SK-N-SH (cell line): ENCODE data around the gene GRIN2C. TPM values are rescaled to one million over a fixed set of nuclear protein-coding genes. Genes with fewer than 3 reads are reported as not detected.

Experiments
- CTCF ChIA-PET: fragments of 300-600, 350-600 bp; formaldehyde crosslinking; extraction: SDS; loops from one replicate; lab custom pipeline; 2021; lab: Yijun Ruan, JAX
- POLR2A ChIA-PET: fragments of 350-600 bp; sonication (Branson Sonifier 250); formaldehyde crosslinking; extraction: SDS; loops from one replicate; lab custom pipeline; 2020; ENCODE audit warnings: antibody characterized with exemption, inconsistent platforms; lab: Yijun Ruan, JAX
- DNase-seq: peaks from one replicate; pipeline ENCODE4 v3.0.0; 2012
- H2AFZ ChIP-seq: fragments of 200-600 bp; sonication (generic); 2 replicates; pipeline ENCODE4 v1.8.1; 2016; ENCODE audit warnings: antibody characterized with exemption, mild to moderate bottlenecking, low read depth
- H3F3A ChIP-seq: fragments of 200-600 bp; sonication (generic); replicated peaks from 2 replicates; pipeline ENCODE3; 2016; ENCODE audit warnings: antibody characterized with exemption, mild to moderate bottlenecking; ENCODE audit not compliant: insufficient read depth
- H3K27ac ChIP-seq, 2 experiments: fragments of 200-500 bp in 1 of 2; fragments of 200-600 bp in 1 of 2; sonication (Bioruptor generic) in 1 of 2; sonication (generic), shearing (Covaris generic) in 1 of 2; 2 replicates each; pipeline versions ENCODE4 v1.5.1 to v1.6.1; 2014 to 2016; ENCODE audit warnings: low read depth in 2 of 2, inconsistent platforms in 1 of 2, low read length in 1 of 2, mild to moderate bottlenecking in 1 of 2, mixed read lengths in 1 of 2
- H3K27me3 ChIP-seq: fragments of 200-600 bp; sonication (generic), shearing (Covaris generic); 2 replicates; pipeline ENCODE4 v1.6.1; 2016; ENCODE audit warnings: mixed run types; ENCODE audit not compliant: insufficient read depth
- H3K36me3 ChIP-seq, 2 experiments: fragments of 200-500 bp in 1 of 2; fragments of 200-600 bp in 1 of 2; sonication (Bioruptor generic) in 1 of 2; sonication (generic) in 1 of 2; replicated peaks in 1 of 2; 2 replicates each; pipeline versions ENCODE3 to v1.5.1; 2014 to 2016; ENCODE audit warnings: low read length in 1 of 2, mild to moderate bottlenecking in 1 of 2; ENCODE audit not compliant: insufficient read depth in 2 of 2, control insufficient read depth in 1 of 2
- H3K4me1 ChIP-seq, 2 experiments: fragments of 200-500 bp in 1 of 2; fragments of 200-600 bp in 1 of 2; sonication (Bioruptor generic) in 1 of 2; sonication (generic), shearing (Covaris generic) in 1 of 2; 2 replicates each; pipeline versions ENCODE4 v1.5.1 to v1.6.1; 2014 to 2016; ENCODE audit warnings: low read depth in 1 of 2, low read length in 1 of 2, mixed run types in 1 of 2; ENCODE audit not compliant: insufficient read depth in 2 of 2, control insufficient read depth in 1 of 2
- H3K4me2 ChIP-seq: fragments of 200-600 bp; sonication (generic), shearing (Covaris generic); 2 replicates; pipeline ENCODE4 v1.6.1; 2017; ENCODE audit warnings: mixed run types
- H3K4me3 ChIP-seq, 2 experiments: fragments of 200-500 bp in 1 of 2; fragments of 200-600 bp in 1 of 2; sonication (Bioruptor generic) in 1 of 2; sonication (generic), shearing (Covaris generic) in 1 of 2; 2 replicates each; pipeline versions ENCODE4 v1.5.1 to v1.8.1; 2014 to 2016; ENCODE audit warnings: low read depth in 2 of 2, inconsistent platforms in 1 of 2, low read length in 1 of 2, mild to moderate bottlenecking in 1 of 2, mixed read lengths in 1 of 2, moderate library complexity in 1 of 2
- H3K79me2 ChIP-seq: fragments of 200-600 bp; sonication (generic); 2 replicates; pipeline ENCODE4 v1.8.1; 2017; ENCODE audit warnings: mild to moderate bottlenecking; ENCODE audit not compliant: insufficient read depth
- H3K9ac ChIP-seq: fragments of 200-600 bp; sonication (generic); 2 replicates; pipeline ENCODE4 v1.6.1; 2017; ENCODE audit warnings: mixed run types
- H3K9me2 ChIP-seq: fragments of 200-600 bp; sonication (generic); 2 replicates; pipeline ENCODE4 v1.6.1; 2017; ENCODE audit warnings: mixed run types
- H3K9me3 ChIP-seq: fragments of 200-600 bp; sonication (generic); 2 replicates; pipeline ENCODE4 v1.6.1; 2017; ENCODE audit warnings: mixed run types, mild to moderate bottlenecking, moderate library complexity
- H4K20me1 ChIP-seq: fragments of 200-600 bp; sonication (generic); 2 replicates; pipeline ENCODE4 v1.6.1; 2017; ENCODE audit warnings: mild to moderate bottlenecking, mixed run types; ENCODE audit not compliant: insufficient read depth
- CHD2 ChIP-seq: fragments of 150-350 bp; IDR thresholded peaks from 2 replicates; pipeline ENCODE4 v1.6.1; 2018; ENCODE audit warnings: low read length; ENCODE audit not compliant: partially characterized antibody
- EP300 ChIP-seq, 2 experiments: IDR thresholded peaks; 2 replicates each; pipeline versions ENCODE4 v1.4.0 to v1.6.1; 2012; ENCODE audit warnings: borderline replicate concordance in 1 of 2, low read depth in 1 of 2, low read length in 1 of 2
- FOXM1 ChIP-seq: IDR thresholded peaks from 2 replicates; pipeline ENCODE4 v1.4.0; 2012; ENCODE audit warnings: low read depth, mild to moderate bottlenecking
- GABPA ChIP-seq: IDR thresholded peaks from 2 replicates; pipeline ENCODE4 v1.4.0; 2012; ENCODE audit warnings: low read depth, mild to moderate bottlenecking
- GATA2 ChIP-seq: sonication (generic); formaldehyde crosslinking; IDR thresholded peaks from 2 replicates; pipeline ENCODE4 v1.5.0; 2020; ENCODE audit warnings: mild to moderate bottlenecking, missing genetic modification reagents
- MAX ChIP-seq: IDR thresholded peaks from 2 replicates; pipeline ENCODE4 v1.4.0; 2012; ENCODE audit warnings: low read depth
- NFIC ChIP-seq: IDR thresholded peaks from 2 replicates; pipeline ENCODE4 v1.4.0; 2012; ENCODE audit warnings: borderline replicate concordance
- POLR2AphosphoS5 ChIP-seq: IDR thresholded peaks from 2 replicates; pipeline ENCODE4 v1.6.1; 2012; ENCODE audit warnings: low read depth, low read length
- RCOR1 ChIP-seq: fragments of 150-350 bp; IDR thresholded peaks from 2 replicates; pipeline ENCODE4 v1.6.1; 2017; ENCODE audit warnings: antibody characterized with exemption, low read length
- REST ChIP-seq: IDR thresholded peaks from 2 replicates; pipeline ENCODE4 v1.6.1; 2012; ENCODE audit warnings: mild to moderate bottlenecking, low read depth, low read length, moderate library complexity
- SMC3 ChIP-seq: IDR thresholded peaks from 2 replicates; pipeline ENCODE4 v1.6.1; 2012; ENCODE audit warnings: low read depth, low read length, improper control_type of control experiment
- TAF1 ChIP-seq: IDR thresholded peaks from 2 replicates; pipeline ENCODE4 v1.6.1; 2012; ENCODE audit warnings: low read depth, mild to moderate bottlenecking, low read length, moderate library complexity, borderline replicate concordance
- YY1 ChIP-seq: IDR thresholded peaks from 2 replicates; pipeline ENCODE4 v1.4.0; 2012; ENCODE audit warnings: low read depth, mild to moderate bottlenecking
- WGBS: methylation state at CpG from one replicate; pipeline ENCODE4 v1.1.6; 2017; ENCODE audit warnings: low lambda C conversion rate; 5-methylcytosine and 5-hydroxymethylcytosine counted together
- polyA plus RNA-seq, 3 experiments: library from polyadenylated mRNA; depleted of rRNA; stranded (reverse); fragments of >200 nt; gene quantifications; 2 replicates each; pipeline ENCODE4 v1.2.3, GENCODE V29; 2012

GRIN2C gene
- polyA plus RNA-seq, 1 of the 3 experiments (the other 2 are of a cell fraction): 0.39 TPM

- no peak overlapping the region for H3K4me3 ChIP-seq
- WGBS: 91% methylated on average over 15 of the region's 15 CpGs
- H3K9me2 ChIP-seq: no peaks in the 10 kb centered on the region
- TF ChIP-seq FOXM1 (no peak), GABPA (no peak), CHD2 (no peak), REST (no peak), POLR2AphosphoS5 (no peak)
- no peak for DNase-seq
- no peak overlapping the region for H3K4me2 ChIP-seq
- peaks cover 0 to 29% of the 10 kb centered on the region in 2 experiments for H3K36me3 ChIP-seq
- no peaks in the 10 kb centered on the region for H3F3A ChIP-seq
- H3K9me3 ChIP-seq: no peaks in the 10 kb centered on the region
- no peak overlapping the region for H2AFZ ChIP-seq
- no peaks in the 10 kb centered on the region for H3K79me2 ChIP-seq
- no peak overlapping the region for H3K27ac ChIP-seq
- H3K27me3 ChIP-seq: no peaks in the 10 kb centered on the region
- ChIA-PET CTCF (interaction anchor here (0.6 to 98.1 kb wide), 12 partner anchors 9 to 146 kb away, joined by 3 to 3869 read pairs (median 4); partner anchors contain the start of genes FDXR and GRIN2C), POLR2A (no interaction called here)
- H3K9ac ChIP-seq: no peak overlapping the region
- peaks cover 0 to 61% of the 10 kb centered on the region in 2 experiments; a peak in 2 of 4 replicates for H3K4me1 ChIP-seq
- no peaks in the 10 kb centered on the region for H4K20me1 ChIP-seq
Measured at GRCh38 chr17:74805591-74805991, 54.1 kb downstream of the GRIN2C start.

- Histone ChIP-seq H3K27ac (peak overlapping the region in 1 of 2 experiments; percentile 56; a peak in 2 of 4 replicates), H2AFZ (no peak overlapping the region), H4K20me1 (no peaks in the 10 kb centered on the region), H3K36me3 (peaks cover 0 to 35% of the 10 kb centered on the region in 2 experiments), H3K9ac (no peak overlapping the region), H3K4me3 (no peak overlapping the region), H3K9me3 (no peaks in the 10 kb centered on the region), H3K79me2 (no peaks in the 10 kb centered on the region), H3K27me3 (no peaks in the 10 kb centered on the region), H3F3A (no peaks in the 10 kb centered on the region), H3K4me2 (no peak overlapping the region), H3K9me2 (no peaks in the 10 kb centered on the region), H3K4me1 (peaks cover 0 to 68% of the 10 kb centered on the region in 2 experiments; a peak in 2 of 4 replicates)
- WGBS: 81% methylated on average over 7 of the region's 7 CpGs
- TF ChIP-seq TAF1: no peak
- no peak for TF ChIP-seq EP300 (IDR thresholded peaks at IDR 0.05; ENCODE audit: borderline replicate concordance in 1 of 2, low read depth in 1 of 2, low read length in 1 of 2)
- no peak for TF ChIP-seq GATA2 (CRISPR knock-in tag)
- no peak for TF ChIP-seq CHD2
- TF ChIP-seq NFIC: no peak
- TF ChIP-seq YY1: no peak
- no peak for TF ChIP-seq SMC3
- no peak for TF ChIP-seq RCOR1
- no peak for TF ChIP-seq MAX
- POLR2A ChIA-PET: interaction anchor here (0.8 kb wide), 1 partner anchor 30 kb away, joined by 5 read pairs; no protein-coding TSS in a partner anchor
- no peak for DNase-seq
- CTCF ChIA-PET: interaction anchor here (0.7 to 98.1 kb wide), 8 partner anchors 9 to 139 kb away, joined by 3 to 3869 read pairs (median 7); partner anchors contain the start of genes FDXR and GRIN2C
Measured at GRCh38 chr17:74804683-74805082, 55.0 kb downstream of the GRIN2C start.
